Measurements from ENCODE around the gene TNPO3. TPM values are rescaled to one million over a fixed set of nuclear protein-coding genes. Genes with fewer than 3 reads are reported as not detected.
"Not testable (repeated sequence)": the region's sequence is repeated elsewhere in the genome, so short reads cannot be mapped to it uniquely, and the experiment has no call there.

The TNPO3 gene
- total RNA-seq, 2 donors from 2014 or later: 15.8 to 23.9 TPM

GRCh38 chr7:129041142-129042085, 13.5 kb downstream of the TNPO3 start:
- H3K4me1 ChIP-seq: peaks cover 12% of the 10 kb centered on the region

GRCh38 chr7:129038468-129038867, 16.4 kb downstream of the TNPO3 start:
- ATAC-seq; intact Hi-C loops (cut with DNase I); H3K36me3 ChIP-seq (replicated peaks in 1 of 2; ENCODE audit: insufficient read depth in 1 of 2, low read depth in 2 of 2); H3K4me1 ChIP-seq; H3K4me3 ChIP-seq; H3K27me3 ChIP-seq; H3K27ac ChIP-seq; DNase-seq; H3K9me3 ChIP-seq: not testable (repeated sequence)
- WGBS, 2 donors: 95 to 98% methylated on average over 2 of the region's 2 CpGs

More at GRCh38 chr7:129041142-129042085, 13.5 kb downstream of the TNPO3 start:
- ATAC-seq (no peak), DNase-seq (no peak)
- Histone ChIP-seq H3K27ac (no peak overlapping the region), H3K27me3 (no peaks in the 10 kb centered on the region), H3K9me3 (no peaks in the 10 kb centered on the region), H3K4me3 (no peak overlapping the region), H3K36me3 (replicated peaks in 1 of 2; ENCODE audit: insufficient read depth in 1 of 2, low read depth in 2 of 2) (no peaks in the 10 kb centered on the region)
- WGBS, 2 donors: 93 to 96% methylated on average over 3 of the region's 3 CpGs
- intact Hi-C loops (cut with DNase I): no loop called here
- no peak for TF ChIP-seq POLR2A (IDR thresholded peaks at IDR 0.05)

GRCh38 chr7:129037585-129037984, 17.3 kb downstream of the TNPO3 start:
- no peaks in the 10 kb centered on the region for H3K36me3 ChIP-seq (replicated peaks in 1 of 2; ENCODE audit: insufficient read depth in 1 of 2, low read depth in 2 of 2)
- H3K27me3 ChIP-seq: no peaks in the 10 kb centered on the region
- WGBS, 2 donors: 93 to 98% methylated on average over 4 of the region's 4 CpGs

GRCh38 chr7:129032017-129032416, 22.9 kb downstream of the TNPO3 start:
- WGBS, 2 donors: 96 to 100% methylated on average over 1 of the region's 1 CpG
- Histone ChIP-seq H3K36me3 (replicated peaks in 1 of 2; ENCODE audit: insufficient read depth in 1 of 2, low read depth in 2 of 2) (no peaks in the 10 kb centered on the region), H3K27me3 (no peaks in the 10 kb centered on the region), H3K9me3 (no peaks in the 10 kb centered on the region), H3K27ac (no peak overlapping the region), H3K4me3 (no peak overlapping the region), H3K4me1 (no peaks in the 10 kb centered on the region)
- DNase-seq (no peak), ATAC-seq (no peak)
- TF ChIP-seq POLR2A (IDR thresholded peaks at IDR 0.05) (no peak), CTCF (IDR thresholded peaks at IDR 0.05) (no peak)
- intact Hi-C loops (cut with DNase I): no loop called here

More at GRCh38 chr7:129037585-129037984, 17.3 kb downstream of the TNPO3 start:
- DNase-seq (no peak), ATAC-seq (no peak)
- intact Hi-C loops (cut with DNase I): no loop called here
- Histone ChIP-seq H3K9me3 (no peaks in the 10 kb centered on the region), H3K4me3 (no peak overlapping the region), H3K27ac (no peak overlapping the region), H3K4me1 (no peaks in the 10 kb centered on the region)
- no peak for TF ChIP-seq POLR2A (IDR thresholded peaks at IDR 0.05)
- TF ChIP-seq CTCF (IDR thresholded peaks at IDR 0.05): no peak

GRCh38 chr7:129030440-129030839, 24.5 kb downstream of the TNPO3 start:
- TF ChIP-seq POLR2A (IDR thresholded peaks at IDR 0.05): no peak
- TF ChIP-seq CTCF (IDR thresholded peaks at IDR 0.05): no peak
- WGBS, 2 donors: 94 to 96% methylated on average over 3 of the region's 3 CpGs
- intact Hi-C loops (cut with DNase I): no loop called here
- no peaks in the 10 kb centered on the region for H3K4me1 ChIP-seq
- H3K27me3 ChIP-seq: no peaks in the 10 kb centered on the region
- H3K9me3 ChIP-seq: no peaks in the 10 kb centered on the region
- DNase-seq: no peak
- no peak overlapping the region for H3K27ac ChIP-seq
- H3K4me3 ChIP-seq: no peak overlapping the region
- no peak for ATAC-seq
- H3K36me3 ChIP-seq (replicated peaks in 1 of 2; ENCODE audit: insufficient read depth in 1 of 2, low read depth in 2 of 2): no peaks in the 10 kb centered on the region
